OCI-LY3 (cell line): ENCODE measurements around the gene LMTK2.

Source experiments
- EZH2phosphoT487 ChIP-seq: fragments of 200-600 bp; shearing (Covaris generic); IDR thresholded peaks from 2 replicates; pipeline ENCODE4 v1.6.1; 2018; ENCODE audit warnings: antibody characterized with exemption, mixed run types, low read depth
- TF ChIP-seq, protein P1 (sequence below): fragments of 200-600, 300-600 bp; sonication (generic); IDR thresholded peaks from 2 replicates; pipeline ENCODE4 v1.5.1; 2014; ENCODE audit warnings: antibody characterized with exemption, low read length, low read depth

DNA sequence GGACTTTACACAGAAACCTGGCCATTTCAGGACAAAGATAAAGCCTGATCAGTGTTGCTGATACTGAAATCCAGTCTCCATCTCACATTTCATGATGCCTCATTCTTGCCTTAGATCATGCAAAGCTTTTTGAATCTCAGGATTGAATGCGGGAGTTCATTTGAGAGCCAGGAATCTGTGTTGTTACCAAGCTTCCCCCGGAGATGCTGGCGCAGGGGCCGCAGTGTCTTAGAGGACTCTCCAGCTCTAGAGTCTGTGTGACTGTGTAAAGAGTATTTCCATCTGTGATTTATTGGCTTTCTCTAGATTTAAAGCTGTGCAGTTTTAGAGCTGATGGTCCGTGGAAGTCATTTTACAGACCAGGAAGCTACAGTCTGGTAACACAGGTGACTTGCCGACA, 32.0 kb downstream of the LMTK2 start:
- TF ChIP-seq, protein P1, sequence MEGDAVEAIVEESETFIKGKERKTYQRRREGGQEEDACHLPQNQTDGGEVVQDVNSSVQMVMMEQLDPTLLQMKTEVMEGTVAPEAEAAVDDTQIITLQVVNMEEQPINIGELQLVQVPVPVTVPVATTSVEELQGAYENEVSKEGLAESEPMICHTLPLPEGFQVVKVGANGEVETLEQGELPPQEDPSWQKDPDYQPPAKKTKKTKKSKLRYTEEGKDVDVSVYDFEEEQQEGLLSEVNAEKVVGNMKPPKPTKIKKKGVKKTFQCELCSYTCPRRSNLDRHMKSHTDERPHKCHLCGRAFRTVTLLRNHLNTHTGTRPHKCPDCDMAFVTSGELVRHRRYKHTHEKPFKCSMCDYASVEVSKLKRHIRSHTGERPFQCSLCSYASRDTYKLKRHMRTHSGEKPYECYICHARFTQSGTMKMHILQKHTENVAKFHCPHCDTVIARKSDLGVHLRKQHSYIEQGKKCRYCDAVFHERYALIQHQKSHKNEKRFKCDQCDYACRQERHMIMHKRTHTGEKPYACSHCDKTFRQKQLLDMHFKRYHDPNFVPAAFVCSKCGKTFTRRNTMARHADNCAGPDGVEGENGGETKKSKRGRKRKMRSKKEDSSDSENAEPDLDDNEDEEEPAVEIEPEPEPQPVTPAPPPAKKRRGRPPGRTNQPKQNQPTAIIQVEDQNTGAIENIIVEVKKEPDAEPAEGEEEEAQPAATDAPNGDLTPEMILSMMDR, result no peak
- TF ChIP-seq EZH2phosphoT487, result no peak
